ENCODE data around the gene RNF166. TPM values are rescaled to one million over a fixed set of nuclear protein-coding genes. Genes with fewer than 3 reads are reported as not detected.

RNF166 gene
- total and polyA plus RNA-seq, 2 donors (not counting 3 experiments of a cell fraction or from before 2014, with no cell fraction given): 27.6 to 38.8 TPM

DNA sequence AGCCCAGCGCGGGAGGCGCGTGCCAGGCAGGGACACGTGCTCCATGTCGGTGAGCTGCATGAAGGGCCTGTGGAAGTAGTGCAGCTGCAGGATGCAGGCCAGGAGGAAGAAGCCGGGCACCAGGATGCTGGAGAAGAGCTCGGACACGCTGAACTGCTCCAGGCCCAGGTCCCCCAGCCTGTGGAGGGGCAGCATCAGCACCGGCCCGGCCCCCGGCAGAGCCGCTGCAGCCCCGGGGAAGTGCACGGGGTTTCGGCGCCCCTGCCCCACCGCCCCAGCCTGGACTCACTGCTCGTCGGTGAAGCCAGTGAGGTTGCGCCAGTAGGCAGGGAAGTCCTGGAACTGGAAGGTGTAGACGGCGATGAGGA, 28.1 kb upstream of the RNF166 start:
- BruUV-seq (replicated peaks): no TSS peak
- Histone ChIP-seq H3K4me3 (replicated peaks in 1 of 3; ENCODE audit: insufficient read depth in 1 of 3, low read depth in 1 of 3, low read length in 3 of 3) (no peak overlapping the region), H3K9me1 (replicated peaks; ENCODE audit: control insufficient read depth, extremely low read depth, insufficient read depth, low read length) (no peaks in the 10 kb centered on the region), H3K36me3 (ENCODE audit: control insufficient read depth in 2 of 2, extremely low read depth in 1 of 2, insufficient read depth in 2 of 2, low read length in 2 of 2) (peaks cover 7 to 63% of the 10 kb centered on the region in 2 experiments), H3K9me3 (replicated peaks; ENCODE audit: control insufficient read depth, insufficient read depth, low read length) (no peaks in the 10 kb centered on the region), H3K9ac (replicated peaks; ENCODE audit: extremely low read depth, insufficient read depth, low read length) (no peak overlapping the region), H3K4me2 (ENCODE audit: insufficient read depth, low read length) (no peak overlapping the region), H2AFZ (ENCODE audit: low read depth, low read length) (no peak overlapping the region), H4K20me1 (replicated peaks; ENCODE audit: control insufficient read depth, extremely low read depth, insufficient read depth, low read length) (no peaks in the 10 kb centered on the region), H3K27me3 (ENCODE audit: control insufficient read depth in 2 of 2, insufficient read depth in 2 of 2, low read length in 2 of 2) (no peaks in the 10 kb centered on the region), H3K4me1 (ENCODE audit: control insufficient read depth, extremely low read depth, insufficient read depth, low read length) (no peaks in the 10 kb centered on the region), H3K79me2 (ENCODE audit: control insufficient read depth, insufficient read depth, low read length) (peaks cover 2% of the 10 kb centered on the region), H3K27ac (ENCODE audit: insufficient read depth, low read depth, low read length) (no peak overlapping the region)
- FAIRE-seq: no peak
- CTCF ChIA-PET: interaction anchor here (7.3 kb wide), 1 partner anchor 47 kb away, joined by 165 read pairs; the partner anchor contains the start of gene PIEZO1
- DNase-seq (ENCODE audit: low read depth, low spot score): no peak
- POLR2A ChIA-PET: no interaction called here
- TF ChIP-seq, protein P1, sequence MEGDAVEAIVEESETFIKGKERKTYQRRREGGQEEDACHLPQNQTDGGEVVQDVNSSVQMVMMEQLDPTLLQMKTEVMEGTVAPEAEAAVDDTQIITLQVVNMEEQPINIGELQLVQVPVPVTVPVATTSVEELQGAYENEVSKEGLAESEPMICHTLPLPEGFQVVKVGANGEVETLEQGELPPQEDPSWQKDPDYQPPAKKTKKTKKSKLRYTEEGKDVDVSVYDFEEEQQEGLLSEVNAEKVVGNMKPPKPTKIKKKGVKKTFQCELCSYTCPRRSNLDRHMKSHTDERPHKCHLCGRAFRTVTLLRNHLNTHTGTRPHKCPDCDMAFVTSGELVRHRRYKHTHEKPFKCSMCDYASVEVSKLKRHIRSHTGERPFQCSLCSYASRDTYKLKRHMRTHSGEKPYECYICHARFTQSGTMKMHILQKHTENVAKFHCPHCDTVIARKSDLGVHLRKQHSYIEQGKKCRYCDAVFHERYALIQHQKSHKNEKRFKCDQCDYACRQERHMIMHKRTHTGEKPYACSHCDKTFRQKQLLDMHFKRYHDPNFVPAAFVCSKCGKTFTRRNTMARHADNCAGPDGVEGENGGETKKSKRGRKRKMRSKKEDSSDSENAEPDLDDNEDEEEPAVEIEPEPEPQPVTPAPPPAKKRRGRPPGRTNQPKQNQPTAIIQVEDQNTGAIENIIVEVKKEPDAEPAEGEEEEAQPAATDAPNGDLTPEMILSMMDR (IDR thresholded peaks at IDR 0.05; ENCODE audit: extremely low read depth in 1 of 2, insufficient read depth in 1 of 2, low read depth in 1 of 2, low read length in 2 of 2): no peak
- no peak for TF ChIP-seq FOS (IDR thresholded peaks at IDR 0.05; ENCODE audit: borderline replicate concordance, insufficient read depth, low read length)
- intact Hi-C loops (cut with micrococcal nuclease): no loop called here
- dilution Hi-C loops (cut with MboI; ENCODE audit: extremely low pct_ligation_motif_present, low sequenced_read_pairs): no loop called here

GRCh38 chr16:88733630-88734360, 27.6 kb upstream of the RNF166 start:
- Histone ChIP-seq H3K4me3 (replicated peaks in 1 of 3; ENCODE audit: insufficient read depth in 1 of 3, low read depth in 1 of 3, low read length in 3 of 3) (no peak overlapping the region), H3K9me3 (replicated peaks; ENCODE audit: control insufficient read depth, insufficient read depth, low read length) (no peaks in the 10 kb centered on the region), H3K4me1 (ENCODE audit: control insufficient read depth, extremely low read depth, insufficient read depth, low read length) (no peaks in the 10 kb centered on the region), H3K4me2 (ENCODE audit: insufficient read depth, low read length) (no peak overlapping the region), H2AFZ (ENCODE audit: low read depth, low read length) (no peak overlapping the region), H3K79me2 (ENCODE audit: control insufficient read depth, insufficient read depth, low read length) (peaks cover 2% of the 10 kb centered on the region), H3K9me1 (replicated peaks; ENCODE audit: control insufficient read depth, extremely low read depth, insufficient read depth, low read length) (no peaks in the 10 kb centered on the region), H4K20me1 (replicated peaks; ENCODE audit: control insufficient read depth, extremely low read depth, insufficient read depth, low read length) (no peaks in the 10 kb centered on the region), H3K27me3 (ENCODE audit: control insufficient read depth in 2 of 2, insufficient read depth in 2 of 2, low read length in 2 of 2) (no peaks in the 10 kb centered on the region), H3K27ac (ENCODE audit: insufficient read depth, low read depth, low read length) (no peak overlapping the region), H3K36me3 (ENCODE audit: control insufficient read depth in 2 of 2, extremely low read depth in 1 of 2, insufficient read depth in 2 of 2, low read length in 2 of 2) (peaks cover 7 to 61% of the 10 kb centered on the region in 2 experiments), H3K9ac (replicated peaks; ENCODE audit: extremely low read depth, insufficient read depth, low read length) (no peak overlapping the region)
- dilution Hi-C loops (cut with MboI; ENCODE audit: extremely low pct_ligation_motif_present, low sequenced_read_pairs): no loop called here
- intact Hi-C loops (cut with micrococcal nuclease): no loop called here
- CTCF ChIA-PET: interaction anchor here (0.9 to 7.3 kb wide), 4 partner anchors 47 to 51 kb away, joined by 3 to 165 read pairs (median 4); partner anchors contain the start of gene PIEZO1
- no TSS peak for BruUV-seq (replicated peaks)
- TF ChIP-seq EZH2 (IDR thresholded peaks at IDR 0.05; ENCODE audit: borderline replicate concordance, low read depth, low read length, severe bottlenecking) (no peak), JUN (IDR thresholded peaks at IDR 0.05; ENCODE audit: borderline replicate concordance, insufficient read depth, insufficient read length, low read depth) (no peak), FOS (IDR thresholded peaks at IDR 0.05; ENCODE audit: borderline replicate concordance, insufficient read depth, low read length) (no peak), MAX (IDR thresholded peaks at IDR 0.05; ENCODE audit: insufficient read depth, insufficient read length) (no peak), POLR2A (IDR thresholded peaks at IDR 0.05; ENCODE audit: low read depth, low read length) (no peak), POLR2AphosphoS5 (IDR thresholded peaks at IDR 0.05; ENCODE audit: insufficient read depth, low read depth, low read length) (no peak), MYC (IDR thresholded peaks at IDR 0.05; ENCODE audit: low read depth, low read length) (no peak), GATA2 (IDR thresholded peaks at IDR 0.05; ENCODE audit: insufficient read depth, insufficient read length, low read depth, low read length) (no peak)
- TF ChIP-seq, protein P1 (IDR thresholded peaks at IDR 0.05; ENCODE audit: extremely low read depth in 1 of 2, insufficient read depth in 1 of 2, low read depth in 1 of 2, low read length in 2 of 2): no peak
- DNase-seq (ENCODE audit: low read depth, low spot score): no peak
- no peak for FAIRE-seq
- POLR2A ChIA-PET: no interaction called here

Data from endothelial cell of umbilical vein (primary cell).